Measurements from ENCODE around the gene SGO2.

GRCh38 chr2:200625282-200625681, 99.3 kb downstream of the SGO2 start:
- TF ChIP-seq EZH2 (IDR thresholded peaks at IDR 0.05; ENCODE audit: insufficient read depth, poor library complexity, severe bottlenecking) (no peak), EZH2phosphoT487 (IDR thresholded peaks at IDR 0.05; ENCODE audit: insufficient read depth, low read depth) (no peak)
